SU-DHL-6 (cell line): Measurements from ENCODE around the gene ERCC5.

ENCODE experiments used
- H2AFZ ChIP-seq: fragments of 200-600 bp; sonication (generic); 2 replicates; pipeline ENCODE4 v1.6.1; 2014; ENCODE audit warnings: low read depth, mild to moderate bottlenecking, moderate library complexity, mixed read lengths, antibody characterized with exemption, low read length; ENCODE audit not compliant: severe bottlenecking
- H3F3A ChIP-seq: fragments of 200-600 bp; shearing (Covaris generic); 2 replicates; pipeline ENCODE4 v1.6.0; 2016; ENCODE audit warnings: antibody characterized with exemption, mild to moderate bottlenecking; ENCODE audit not compliant: insufficient read depth
- H3K27ac ChIP-seq: fragments of 200-600 bp; sonication (generic); 2 replicates; pipeline ENCODE4 v1.5.1; 2016; ENCODE audit warnings: low read depth, mild to moderate bottlenecking, low read length, moderate library complexity, mixed read lengths
- H3K27me3 ChIP-seq: fragments of 200-600 bp; sonication (generic), shearing (Covaris generic); 2 replicates; pipeline ENCODE4 v1.6.0; 2014; ENCODE audit warnings: mild to moderate bottlenecking, low read length
- H3K36me3 ChIP-seq: fragments of 200-600 bp; sonication (generic); 2 replicates; pipeline ENCODE4 v1.6.1; 2014; ENCODE audit warnings: mild to moderate bottlenecking, low read length, mixed read lengths
- H3K4me2 ChIP-seq: fragments of 300-600, 200-600 bp; shearing (Covaris generic), sonication (generic); 2 replicates; pipeline ENCODE4 v1.6.0; 2014; ENCODE audit warnings: low read length, low read depth, mild to moderate bottlenecking; ENCODE audit not compliant: poor library complexity, severe bottlenecking
- H3K4me3 ChIP-seq: fragments of 200-600 bp; sonication (generic); 2 replicates; pipeline ENCODE4 v1.5.1; 2014; ENCODE audit warnings: antibody characterized with exemption, low read length, mild to moderate bottlenecking, mixed read lengths; ENCODE audit not compliant: insufficient read depth, poor library complexity, severe bottlenecking
- H3K79me2 ChIP-seq: fragments of 200-600 bp; sonication (generic); 2 replicates; pipeline ENCODE4 v1.6.1; 2014; ENCODE audit warnings: mild to moderate bottlenecking, low read length, moderate library complexity; ENCODE audit not compliant: insufficient read depth
- H3K9ac ChIP-seq: fragments of 200-600 bp; sonication (generic); 2 replicates; pipeline ENCODE4 v1.7.0; 2014; ENCODE audit warnings: mild to moderate bottlenecking, low read length
- H3K9me2 ChIP-seq: fragments of 200-600 bp; sonication (generic); replicated peaks from 2 replicates; pipeline ENCODE4 v1.6.1; 2014; ENCODE audit warnings: low read length; ENCODE audit not compliant: insufficient read depth
- H3K9me3 ChIP-seq: fragments of 200-600 bp; sonication (generic); 2 replicates; pipeline ENCODE4 v1.6.1; 2014; ENCODE audit warnings: low read length, mixed read lengths; ENCODE audit not compliant: insufficient read depth
- H4K20me1 ChIP-seq: fragments of 200-600 bp; sonication (generic); 2 replicates; pipeline ENCODE4 v1.6.1; 2014; ENCODE audit warnings: low read depth, mild to moderate bottlenecking, antibody characterized with exemption, low read length, moderate library complexity, mixed read lengths
- CTCF ChIP-seq: fragments of 200-600 bp; sonication (generic); IDR thresholded peaks from one replicate; pipeline ENCODE4 v1.5.1; 2017; ENCODE audit warnings: antibody characterized with exemption, mild to moderate bottlenecking, low read length, moderate library complexity; ENCODE audit not compliant: insufficient read depth, poor library complexity, severe bottlenecking
- EZH2phosphoT487 ChIP-seq: fragments of 200-600 bp; sonication (generic), shearing (Covaris generic); conservative IDR thresholded peaks from 2 replicates; pipeline ENCODE4 v1.6.1; 2018; ENCODE audit warnings: mild to moderate bottlenecking, antibody characterized with exemption, low read length, moderate library complexity, mixed read lengths

ERCC5 gene

GRCh38 chr13:102863590-102863989 lies 17.8 kb downstream of the ERCC5 start:
- no peak overlapping the region for H2AFZ ChIP-seq
- H4K20me1 ChIP-seq: no peaks in the 10 kb centered on the region
- peaks cover 59% of the 10 kb centered on the region for H3K36me3 ChIP-seq
- H3K9me2 ChIP-seq: no peaks in the 10 kb centered on the region
- no peaks in the 10 kb centered on the region for H3F3A ChIP-seq
- no peak overlapping the region for H3K27ac ChIP-seq
- no peak overlapping the region for H3K9ac ChIP-seq
- H3K79me2 ChIP-seq: no peaks in the 10 kb centered on the region; the same call in 1 of the 2 replicates
- TF ChIP-seq EZH2phosphoT487 (no peak), CTCF (no peak)
- no peak overlapping the region for H3K4me3 ChIP-seq
- no peaks in the 10 kb centered on the region for H3K27me3 ChIP-seq
- H3K9me3 ChIP-seq: no peaks in the 10 kb centered on the region
- H3K4me2 ChIP-seq: no peak overlapping the region

GRCh38 chr13:102868366-102868936 lies 22.6 kb downstream of the ERCC5 start:
- no peaks in the 10 kb centered on the region for H4K20me1 ChIP-seq
- H3K27me3 ChIP-seq: no peaks in the 10 kb centered on the region
- no peak overlapping the region for H3K9ac ChIP-seq
- peaks cover 8% of the 10 kb centered on the region; the same call in 1 of the 2 replicates for H3F3A ChIP-seq
- H3K9me2 ChIP-seq: no peaks in the 10 kb centered on the region
- no peaks in the 10 kb centered on the region for H3K9me3 ChIP-seq
- no peak overlapping the region for H2AFZ ChIP-seq
- H3K4me2 ChIP-seq: no peak overlapping the region
- no peak overlapping the region for H3K4me3 ChIP-seq
- TF ChIP-seq CTCF (no peak), EZH2phosphoT487 (no peak)
- H3K36me3 ChIP-seq: peaks cover 42% of the 10 kb centered on the region
- peaks cover 5% of the 10 kb centered on the region for H3K79me2 ChIP-seq
- H3K27ac ChIP-seq: no peak overlapping the region

GRCh38 chr13:102869948-102870676 lies 24.3 kb downstream of the ERCC5 start:
- Histone ChIP-seq H3K27me3 (no peaks in the 10 kb centered on the region), H3F3A (peaks cover 11% of the 10 kb centered on the region; the same call in 1 of the 2 replicates), H3K4me3 (no peak overlapping the region), H3K4me2 (no peak overlapping the region), H3K9ac (no peak overlapping the region), H3K27ac (no peak overlapping the region), H4K20me1 (no peaks in the 10 kb centered on the region), H3K9me2 (no peaks in the 10 kb centered on the region), H3K79me2 (peaks cover 5% of the 10 kb centered on the region; the same call in 1 of the 2 replicates), H3K36me3 (peaks cover 41% of the 10 kb centered on the region), H3K9me3 (no peaks in the 10 kb centered on the region), H2AFZ (no peak overlapping the region)
- TF ChIP-seq EZH2phosphoT487 (no peak), CTCF (no peak)
